Ascending aorta (tissue), 2 donors: ENCODE results near the gene TMOD1. TPM values are rescaled to one million over a fixed set of nuclear protein-coding genes. Genes with fewer than 3 reads are reported as not detected.

Source experiments
- DNase-seq, 2 donors: peaks; one replicate each; pipeline ENCODE4 v3.0.0-alpha.2; 2019; ENCODE audit warnings: low spot score in 2 of 2
- H3K27ac ChIP-seq, 2 donors: fragments of 200-600 bp; sonication (generic); one replicate each; pipeline ENCODE4 v1.5.1; 2016 to 2017; ENCODE audit warnings: mild to moderate bottlenecking in 1 of 2
- H3K27me3 ChIP-seq: fragments of 200-600 bp; sonication (generic); one replicate; pipeline ENCODE4 v1.5.1; 2017
- H3K36me3 ChIP-seq, 2 donors: fragments of 200-600 bp; sonication (generic); one replicate each; pipeline ENCODE4 v1.5.1; 2016
- H3K4me1 ChIP-seq, 2 donors: fragments of 200-600 bp; sonication (generic); one replicate each; pipeline ENCODE4 v1.5.1; 2016 to 2017; ENCODE audit warnings: mild to moderate bottlenecking in 1 of 2
- H3K4me3 ChIP-seq, 2 donors: fragments of 200-600 bp; sonication (generic); one replicate each; pipeline ENCODE4 v1.5.1; 2016 to 2017; ENCODE audit warnings: mild to moderate bottlenecking in 1 of 2
- H3K9me3 ChIP-seq, 2 donors: fragments of 200-600 bp; sonication (generic); one replicate each; pipeline ENCODE4 v1.5.1; 2016
- CTCF ChIP-seq, 3 experiments: fragments of 200-600 bp in 2 of 3; fragments of 450-650 bp in 1 of 3; sonication (generic) in 2 of 3; IDR thresholded peaks; one replicate each; pipeline ENCODE4 v1.5.1; 2016 to 2019; ENCODE audit warnings: antibody characterized with exemption in 3 of 3, mild to moderate bottlenecking in 1 of 3, moderate library complexity in 1 of 3
- intact Hi-C: fragments of 100-400 bp; cut with DNase I; formaldehyde crosslinking; loops from one replicate; pipeline ENCODE4 v1.15.1; 2023
- total RNA-seq: library from RNA; depleted of rRNA; stranded (reverse); fragments of >200 nt; gene quantifications from one replicate; pipeline ENCODE4 v1.1.0, GENCODE V29; 2016

TMOD1 gene
- total RNA-seq, 1 donor from 2014 or later, result 17.1 TPM

GRCh38 chr9:97560851-97561250, 59.4 kb downstream of the TMOD1 start:
- Histone ChIP-seq H3K27me3 (no peaks in the 10 kb centered on the region), H3K4me3 (no peak overlapping the region), H3K4me1 (peaks cover 36 to 52% of the 10 kb centered on the region in 2 donors), H3K36me3 (peaks cover 11 to 14% of the 10 kb centered on the region in 2 donors), H3K9me3 (no peaks in the 10 kb centered on the region), H3K27ac (peak overlapping the region in 1 of 2 donors; percentile 10)
- peak in 1 of 2 donors; percentile 52 for DNase-seq
- intact Hi-C loops, result no loop called here
- TF ChIP-seq CTCF (IDR thresholded peaks at IDR 0.05), result no peak

GRCh38 chr9:97561501-97561900, 60.0 kb downstream of the TMOD1 start:
- no peaks in the 10 kb centered on the region for H3K27me3 ChIP-seq
- H3K36me3 ChIP-seq, result peaks cover 14 to 17% of the 10 kb centered on the region in 2 donors
- intact Hi-C loops, result no loop called here
- DNase-seq, result no peak
- peak overlapping the region; percentile 1 to 74 for H3K27ac ChIP-seq
- no peak overlapping the region for H3K4me3 ChIP-seq
- no peak for TF ChIP-seq CTCF (IDR thresholded peaks at IDR 0.05)
- peaks cover 32 to 45% of the 10 kb centered on the region in 2 donors for H3K4me1 ChIP-seq
- H3K9me3 ChIP-seq, result no peaks in the 10 kb centered on the region

- Histone ChIP-seq H3K27ac (peak overlapping the region; percentile 1 to 74), H3K9me3 (no peaks in the 10 kb centered on the region), H3K36me3 (peaks cover 21 to 27% of the 10 kb centered on the region in 2 donors), H3K4me3 (no peak overlapping the region), H3K4me1 (peaks cover 21 to 35% of the 10 kb centered on the region in 2 donors), H3K27me3 (no peaks in the 10 kb centered on the region)
- DNase-seq, result no peak
- no peak for TF ChIP-seq CTCF (IDR thresholded peaks at IDR 0.05)
- intact Hi-C loops, result no loop called here
These were observed 61.1 kb downstream of the TMOD1 start for GRCh38 chr9:97562542-97562941.

- peaks cover 17 to 28% of the 10 kb centered on the region in 2 donors for H3K4me1 ChIP-seq
- H3K9me3 ChIP-seq, result no peaks in the 10 kb centered on the region
- H3K36me3 ChIP-seq, result peaks cover 27 to 38% of the 10 kb centered on the region in 2 donors
- TF ChIP-seq CTCF (IDR thresholded peaks at IDR 0.05), result no peak
- no peak overlapping the region for H3K4me3 ChIP-seq
- no peak for DNase-seq
- intact Hi-C loops, result no loop called here
- no peaks in the 10 kb centered on the region for H3K27me3 ChIP-seq
- peak overlapping the region; percentile 74 to 78 for H3K27ac ChIP-seq
These were observed 62.1 kb downstream of the TMOD1 start for GRCh38 chr9:97563458-97564135.

- no peak overlapping the region for H3K4me3 ChIP-seq
- intact Hi-C loops, result no loop called here
- H3K36me3 ChIP-seq, result peaks cover 36 to 47% of the 10 kb centered on the region in 2 donors
- H3K4me1 ChIP-seq, result peaks cover 11 to 21% of the 10 kb centered on the region in 2 donors
- no peak for TF ChIP-seq CTCF (IDR thresholded peaks at IDR 0.05)
- peak overlapping the region; percentile 74 to 78 for H3K27ac ChIP-seq
- no peaks in the 10 kb centered on the region for H3K27me3 ChIP-seq
- peak in 1 of 2 donors; percentile 79 for DNase-seq
- H3K9me3 ChIP-seq, result no peaks in the 10 kb centered on the region
These were observed 63.1 kb downstream of the TMOD1 start for GRCh38 chr9:97564291-97565175.
